SK-N-SH (cell line): Measurements from ENCODE around the gene SLC66A3. TPM values are rescaled to one million over a fixed set of nuclear protein-coding genes. Genes with fewer than 3 reads are reported as not detected.

Experiments used
- CTCF ChIA-PET: fragments of 300-600, 350-600 bp; formaldehyde crosslinking; extraction: SDS; loops from one replicate; lab custom pipeline; 2021; lab: Yijun Ruan, JAX
- POLR2A ChIA-PET: fragments of 350-600 bp; sonication (Branson Sonifier 250); formaldehyde crosslinking; extraction: SDS; loops from one replicate; lab custom pipeline; 2020; ENCODE audit warnings: antibody characterized with exemption, inconsistent platforms; lab: Yijun Ruan, JAX
- DNase-seq: peaks from one replicate; pipeline ENCODE4 v3.0.0; 2012
- H2AFZ ChIP-seq: fragments of 200-600 bp; sonication (generic); 2 replicates; pipeline ENCODE4 v1.8.1; 2016; ENCODE audit warnings: antibody characterized with exemption, mild to moderate bottlenecking, low read depth
- H3F3A ChIP-seq: fragments of 200-600 bp; sonication (generic); replicated peaks from 2 replicates; pipeline ENCODE3; 2016; ENCODE audit warnings: antibody characterized with exemption, mild to moderate bottlenecking; ENCODE audit not compliant: insufficient read depth
- H3K27ac ChIP-seq, 2 experiments: fragments of 200-500 bp in 1 of 2; fragments of 200-600 bp in 1 of 2; sonication (Bioruptor generic) in 1 of 2; sonication (generic), shearing (Covaris generic) in 1 of 2; 2 replicates each; pipeline versions ENCODE4 v1.5.1 to v1.6.1; 2014 to 2016; ENCODE audit warnings: low read depth in 2 of 2, inconsistent platforms in 1 of 2, low read length in 1 of 2, mild to moderate bottlenecking in 1 of 2, mixed read lengths in 1 of 2
- H3K27me3 ChIP-seq: fragments of 200-600 bp; sonication (generic), shearing (Covaris generic); 2 replicates; pipeline ENCODE4 v1.6.1; 2016; ENCODE audit warnings: mixed run types; ENCODE audit not compliant: insufficient read depth
- H3K36me3 ChIP-seq, 2 experiments: fragments of 200-500 bp in 1 of 2; fragments of 200-600 bp in 1 of 2; sonication (Bioruptor generic) in 1 of 2; sonication (generic) in 1 of 2; replicated peaks in 1 of 2; 2 replicates each; pipeline versions ENCODE3 to v1.5.1; 2014 to 2016; ENCODE audit warnings: low read length in 1 of 2, mild to moderate bottlenecking in 1 of 2; ENCODE audit not compliant: insufficient read depth in 2 of 2, control insufficient read depth in 1 of 2
- H3K4me1 ChIP-seq, 2 experiments: fragments of 200-500 bp in 1 of 2; fragments of 200-600 bp in 1 of 2; sonication (Bioruptor generic) in 1 of 2; sonication (generic), shearing (Covaris generic) in 1 of 2; 2 replicates each; pipeline versions ENCODE4 v1.5.1 to v1.6.1; 2014 to 2016; ENCODE audit warnings: low read depth in 1 of 2, low read length in 1 of 2, mixed run types in 1 of 2; ENCODE audit not compliant: insufficient read depth in 2 of 2, control insufficient read depth in 1 of 2
- H3K4me2 ChIP-seq: fragments of 200-600 bp; sonication (generic), shearing (Covaris generic); 2 replicates; pipeline ENCODE4 v1.6.1; 2017; ENCODE audit warnings: mixed run types
- H3K4me3 ChIP-seq, 2 experiments: fragments of 200-500 bp in 1 of 2; fragments of 200-600 bp in 1 of 2; sonication (Bioruptor generic) in 1 of 2; sonication (generic), shearing (Covaris generic) in 1 of 2; 2 replicates each; pipeline versions ENCODE4 v1.5.1 to v1.8.1; 2014 to 2016; ENCODE audit warnings: low read depth in 2 of 2, inconsistent platforms in 1 of 2, low read length in 1 of 2, mild to moderate bottlenecking in 1 of 2, mixed read lengths in 1 of 2, moderate library complexity in 1 of 2
- H3K79me2 ChIP-seq: fragments of 200-600 bp; sonication (generic); 2 replicates; pipeline ENCODE4 v1.8.1; 2017; ENCODE audit warnings: mild to moderate bottlenecking; ENCODE audit not compliant: insufficient read depth
- H3K9ac ChIP-seq: fragments of 200-600 bp; sonication (generic); 2 replicates; pipeline ENCODE4 v1.6.1; 2017; ENCODE audit warnings: mixed run types
- H3K9me2 ChIP-seq: fragments of 200-600 bp; sonication (generic); 2 replicates; pipeline ENCODE4 v1.6.1; 2017; ENCODE audit warnings: mixed run types
- H3K9me3 ChIP-seq: fragments of 200-600 bp; sonication (generic); 2 replicates; pipeline ENCODE4 v1.6.1; 2017; ENCODE audit warnings: mixed run types, mild to moderate bottlenecking, moderate library complexity
- H4K20me1 ChIP-seq: fragments of 200-600 bp; sonication (generic); 2 replicates; pipeline ENCODE4 v1.6.1; 2017; ENCODE audit warnings: mild to moderate bottlenecking, mixed run types; ENCODE audit not compliant: insufficient read depth
- CHD2 ChIP-seq: fragments of 150-350 bp; IDR thresholded peaks from 2 replicates; pipeline ENCODE4 v1.6.1; 2018; ENCODE audit warnings: low read length; ENCODE audit not compliant: partially characterized antibody
- ELF1 ChIP-seq: IDR thresholded peaks from 2 replicates; pipeline ENCODE4 v1.4.0; 2012
- EP300 ChIP-seq, 2 experiments: IDR thresholded peaks; 2 replicates each; pipeline versions ENCODE4 v1.4.0 to v1.6.1; 2012; ENCODE audit warnings: borderline replicate concordance in 1 of 2, low read depth in 1 of 2, low read length in 1 of 2
- EZH2phosphoT487 ChIP-seq: fragments of 200-600 bp; sonication (generic); IDR thresholded peaks from 2 replicates; pipeline ENCODE4 v1.6.1; 2017; ENCODE audit warnings: low read depth, mixed run types, mild to moderate bottlenecking, antibody characterized with exemption, moderate library complexity, borderline replicate concordance
- FOXJ3 ChIP-seq: sonication (generic); formaldehyde crosslinking; IDR thresholded peaks from 2 replicates; pipeline ENCODE4 v1.5.1; 2020; ENCODE audit warnings: mild to moderate bottlenecking, missing genetic modification reagents
- JUND ChIP-seq: IDR thresholded peaks from 2 replicates; pipeline ENCODE4 v1.4.0; 2012
- MEF2A ChIP-seq: IDR thresholded peaks from 2 replicates; pipeline ENCODE4 v1.4.0; 2012; ENCODE audit warnings: low read depth, borderline replicate concordance
- MXI1 ChIP-seq: IDR thresholded peaks from 2 replicates; pipeline ENCODE4 v1.6.1; 2012; ENCODE audit warnings: mild to moderate bottlenecking, low read depth, low read length, improper control_type of control experiment
- NFIC ChIP-seq: IDR thresholded peaks from 2 replicates; pipeline ENCODE4 v1.4.0; 2012; ENCODE audit warnings: borderline replicate concordance
- NRF1 ChIP-seq: IDR thresholded peaks from 2 replicates; pipeline ENCODE4 v1.6.1; 2012; ENCODE audit warnings: low read depth, mild to moderate bottlenecking, low read length
- RAD21 ChIP-seq: IDR thresholded peaks from 2 replicates; pipeline ENCODE4 v1.6.1; 2012; ENCODE audit warnings: mild to moderate bottlenecking, low read length
- RCOR1 ChIP-seq: fragments of 150-350 bp; IDR thresholded peaks from 2 replicates; pipeline ENCODE4 v1.6.1; 2017; ENCODE audit warnings: antibody characterized with exemption, low read length
- RFX5 ChIP-seq: IDR thresholded peaks from 2 replicates; pipeline ENCODE4 v1.6.1; 2012; ENCODE audit warnings: mild to moderate bottlenecking, improper control_type of control experiment, low read length
- SIN3A ChIP-seq: IDR thresholded peaks from 2 replicates; pipeline ENCODE4 v1.6.1; 2012; ENCODE audit warnings: low read depth, mild to moderate bottlenecking, low read length, moderate library complexity, borderline replicate concordance
- TEAD4 ChIP-seq: IDR thresholded peaks from 2 replicates; pipeline ENCODE4 v1.4.0; 2012; ENCODE audit warnings: mild to moderate bottlenecking, borderline replicate concordance; ENCODE audit not compliant: insufficient read depth
- USF1 ChIP-seq: IDR thresholded peaks from 2 replicates; pipeline ENCODE4 v1.4.0; 2012; ENCODE audit warnings: low read depth, borderline replicate concordance
- WGBS: methylation state at CpG from one replicate; pipeline ENCODE4 v1.1.6; 2017; ENCODE audit warnings: low lambda C conversion rate; 5-methylcytosine and 5-hydroxymethylcytosine counted together
- polyA plus RNA-seq, 3 experiments: library from polyadenylated mRNA; depleted of rRNA; stranded (reverse); fragments of >200 nt; gene quantifications; 2 replicates each; pipeline ENCODE4 v1.2.3, GENCODE V29; 2012
- TF ChIP-seq, protein P1 (sequence below): IDR thresholded peaks from 2 replicates; pipeline ENCODE4; 2012

The SLC66A3 gene
- polyA plus RNA-seq, 1 of the 3 experiments (the other 2 are of a cell fraction): 49.0 TPM

DNA sequence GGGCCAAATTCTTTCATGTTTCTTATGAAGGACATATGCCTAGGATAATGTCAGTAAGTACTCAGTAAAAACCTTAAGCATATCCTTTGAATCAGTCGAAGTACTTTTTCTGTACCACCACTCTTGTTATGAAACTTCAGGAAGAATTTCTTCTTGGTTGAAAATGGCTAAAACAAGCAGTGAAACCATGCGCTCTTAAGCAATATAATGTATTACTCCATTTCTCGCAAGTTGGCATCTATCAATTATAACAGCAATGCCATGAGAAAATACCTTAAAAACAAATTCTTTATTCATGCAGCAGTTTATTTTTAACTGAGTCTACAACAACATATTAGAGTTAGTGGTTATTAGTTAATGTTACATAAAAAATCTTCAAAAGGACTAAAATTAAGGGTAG, 41.0 kb downstream of the SLC66A3 start:
- no peak for TF ChIP-seq RFX5
- no peak for TF ChIP-seq JUND
- no peak for TF ChIP-seq RAD21
- no peak for TF ChIP-seq EP300 (IDR thresholded peaks at IDR 0.05; ENCODE audit: borderline replicate concordance in 1 of 2, low read depth in 1 of 2, low read length in 1 of 2)
- TF ChIP-seq MXI1: no peak
- no peak for TF ChIP-seq SIN3A
- TF ChIP-seq EZH2phosphoT487: no peak
- TF ChIP-seq, protein P1, sequence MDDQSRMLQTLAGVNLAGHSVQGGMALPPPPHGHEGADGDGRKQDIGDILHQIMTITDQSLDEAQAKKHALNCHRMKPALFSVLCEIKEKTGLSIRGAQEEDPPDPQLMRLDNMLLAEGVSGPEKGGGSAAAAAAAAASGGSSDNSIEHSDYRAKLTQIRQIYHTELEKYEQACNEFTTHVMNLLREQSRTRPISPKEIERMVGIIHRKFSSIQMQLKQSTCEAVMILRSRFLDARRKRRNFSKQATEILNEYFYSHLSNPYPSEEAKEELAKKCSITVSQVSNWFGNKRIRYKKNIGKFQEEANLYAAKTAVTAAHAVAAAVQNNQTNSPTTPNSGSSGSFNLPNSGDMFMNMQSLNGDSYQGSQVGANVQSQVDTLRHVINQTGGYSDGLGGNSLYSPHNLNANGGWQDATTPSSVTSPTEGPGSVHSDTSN: no peak
- no peak for TF ChIP-seq MEF2A
- TF ChIP-seq USF1: no peak
- TF ChIP-seq TEAD4: no peak
- no peak for TF ChIP-seq NFIC
- TF ChIP-seq RCOR1: no peak
- TF ChIP-seq ELF1: no peak
- no peak for TF ChIP-seq CHD2
- TF ChIP-seq FOXJ3: no peak
- TF ChIP-seq, all 33 proteins: peak for 0
- 99% methylated on average over 3 of the region's 3 CpGs for WGBS
- Histone ChIP-seq H3K4me3 (no peak overlapping the region), H3K4me2 (no peak overlapping the region), H3K4me1 (no peaks in the 10 kb centered on the region; a peak in 1 of 4 replicates), H3K9me2 (no peaks in the 10 kb centered on the region), H3K79me2 (no peaks in the 10 kb centered on the region), H3K36me3 (peaks cover 86 to 88% of the 10 kb centered on the region in 2 experiments), H3K27ac (no peak overlapping the region), H3F3A (peaks cover 11% of the 10 kb centered on the region), H4K20me1 (no peaks in the 10 kb centered on the region), H3K9me3 (no peaks in the 10 kb centered on the region), H3K27me3 (no peaks in the 10 kb centered on the region), H3K9ac (no peak overlapping the region), H2AFZ (no peak overlapping the region)
- POLR2A ChIA-PET: no interaction called here
- DNase-seq: no peak
- CTCF ChIA-PET: interaction anchor here (2.0 to 2.7 kb wide), 2 partner anchors 11 to 64 kb away, joined by 5 to 11 read pairs; no protein-coding TSS in a partner anchor

DNA sequence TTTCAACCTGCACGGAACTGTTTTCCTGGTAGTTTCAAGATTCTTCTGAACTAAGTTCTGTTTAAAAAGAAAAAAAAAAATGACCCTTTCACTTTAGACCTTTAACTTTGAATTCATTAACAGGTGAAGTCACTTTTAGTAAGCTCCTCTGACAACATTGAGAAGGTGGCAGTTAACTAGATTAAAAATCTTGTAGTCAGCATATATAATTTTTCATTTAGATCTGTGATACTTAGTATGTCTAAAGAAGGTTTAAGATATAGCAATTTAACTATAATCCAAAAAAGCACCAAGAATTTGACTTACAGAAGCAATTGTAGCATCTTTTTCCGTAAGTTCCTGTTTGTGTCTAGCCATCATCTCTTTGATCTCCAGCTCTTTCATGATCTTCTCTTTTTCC, 45.4 kb downstream of the SLC66A3 start:
- CTCF ChIA-PET: interaction anchor here (0.6 to 3.9 kb wide), 9 partner anchors 10 to 211 kb away, joined by 3 to 21 read pairs (median 5); a partner anchor contains a TSS
- peaks cover 0 to 20% of the 10 kb centered on the region in 2 experiments; a peak in 1 of 4 replicates for H3K4me1 ChIP-seq
- POLR2A ChIA-PET: no interaction called here
- H3K27ac ChIP-seq: no peak overlapping the region
- TF ChIP-seq NRF1 (no peak), RCOR1 (no peak), RFX5 (no peak)
- TF ChIP-seq, all 33 proteins: peak for 0
- H3F3A ChIP-seq: peaks cover 24% of the 10 kb centered on the region
- whole genome bisulfite sequencing: 97% methylated on average over 2 of the region's 2 CpGs
- H3K9ac ChIP-seq: no peak overlapping the region
- H2AFZ ChIP-seq: no peak overlapping the region
- no peaks in the 10 kb centered on the region for H3K79me2 ChIP-seq
- H4K20me1 ChIP-seq: no peaks in the 10 kb centered on the region
- no peaks in the 10 kb centered on the region for H3K9me3 ChIP-seq
- H3K9me2 ChIP-seq: no peaks in the 10 kb centered on the region
- no peak overlapping the region for H3K4me3 ChIP-seq
- DNase-seq: no peak
- H3K27me3 ChIP-seq: no peaks in the 10 kb centered on the region
- no peak overlapping the region for H3K4me2 ChIP-seq
- H3K36me3 ChIP-seq: peaks cover 65% of the 10 kb centered on the region in 2 experiments
